HG02571 (cell line): ENCODE measurements around the gene SNX33.
"Not testable (repeated sequence)": the region's sequence is repeated elsewhere in the genome, so short reads cannot be mapped to it uniquely, and the experiment has no call there.

Experiments used
- ATAC-seq: cut with Tn5 transposase; IDR thresholded peaks from one replicate; pipeline ENCODE4 v1.9.1; 2021; ENCODE audit warnings: mild to moderate bottlenecking, moderate library complexity; ENCODE audit not compliant: unreplicated experiment

The SNX33 gene

DNA sequence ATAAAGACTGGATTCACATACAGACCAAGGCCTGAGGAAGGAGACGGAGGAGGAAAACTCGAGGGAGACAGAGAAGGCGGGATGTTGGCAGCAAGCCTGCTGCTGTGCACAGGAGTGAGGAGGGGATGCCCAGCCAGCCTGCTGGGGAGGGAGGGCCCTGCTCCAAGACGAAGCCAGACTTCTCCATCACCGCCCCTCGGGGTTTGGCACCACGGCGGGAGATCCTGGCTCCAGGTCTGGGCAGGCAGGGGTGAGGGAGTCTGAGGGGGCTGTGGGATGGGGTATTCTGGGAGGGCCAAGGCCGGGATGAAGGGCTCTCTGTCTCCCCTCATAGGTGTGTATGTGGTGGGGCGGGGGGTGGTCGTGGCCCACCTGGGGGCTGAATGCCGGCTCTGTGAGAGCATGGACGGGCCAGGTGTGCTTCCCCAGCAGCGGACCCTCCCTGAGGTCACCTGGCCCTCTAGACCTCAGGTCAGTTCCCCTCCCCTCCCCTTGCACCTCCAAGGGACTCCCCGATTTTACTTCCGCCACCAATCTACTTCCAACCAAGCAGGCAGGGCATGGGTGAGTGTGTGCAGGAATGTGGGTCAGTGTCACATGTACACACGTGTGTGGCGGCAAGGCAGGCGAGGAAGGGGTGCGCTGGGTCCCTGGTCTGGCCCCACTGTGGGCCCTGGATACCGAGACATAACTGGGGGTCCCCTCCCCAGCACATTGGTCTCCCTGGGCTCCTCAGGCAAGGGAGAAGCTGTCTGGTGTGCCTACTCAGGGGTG, 50.4 kb downstream of the SNX33 start:
- not testable (repeated sequence) for ATAC-seq

DNA sequence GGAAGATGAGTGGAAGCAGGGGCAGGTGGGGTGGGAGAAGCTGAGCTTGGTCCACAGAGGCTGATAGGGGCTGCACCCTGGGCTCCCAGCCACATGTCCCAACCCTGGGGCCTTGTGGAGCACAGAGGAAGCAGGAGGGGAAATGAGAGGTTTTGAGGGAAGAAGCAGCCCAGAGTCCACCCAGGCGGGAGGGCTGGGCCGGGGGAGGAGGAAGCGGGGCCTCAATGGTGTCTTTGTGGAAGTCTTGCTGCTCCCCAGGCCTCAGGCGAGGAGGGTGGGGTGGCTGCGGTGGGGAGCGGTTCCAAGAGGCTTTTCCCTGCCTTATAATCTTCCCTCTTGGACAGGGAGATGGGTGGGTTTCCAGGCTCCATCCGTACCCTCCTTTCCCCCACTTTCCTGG, 51.8 kb downstream of the SNX33 start:
- not testable (repeated sequence) for ATAC-seq

DNA sequence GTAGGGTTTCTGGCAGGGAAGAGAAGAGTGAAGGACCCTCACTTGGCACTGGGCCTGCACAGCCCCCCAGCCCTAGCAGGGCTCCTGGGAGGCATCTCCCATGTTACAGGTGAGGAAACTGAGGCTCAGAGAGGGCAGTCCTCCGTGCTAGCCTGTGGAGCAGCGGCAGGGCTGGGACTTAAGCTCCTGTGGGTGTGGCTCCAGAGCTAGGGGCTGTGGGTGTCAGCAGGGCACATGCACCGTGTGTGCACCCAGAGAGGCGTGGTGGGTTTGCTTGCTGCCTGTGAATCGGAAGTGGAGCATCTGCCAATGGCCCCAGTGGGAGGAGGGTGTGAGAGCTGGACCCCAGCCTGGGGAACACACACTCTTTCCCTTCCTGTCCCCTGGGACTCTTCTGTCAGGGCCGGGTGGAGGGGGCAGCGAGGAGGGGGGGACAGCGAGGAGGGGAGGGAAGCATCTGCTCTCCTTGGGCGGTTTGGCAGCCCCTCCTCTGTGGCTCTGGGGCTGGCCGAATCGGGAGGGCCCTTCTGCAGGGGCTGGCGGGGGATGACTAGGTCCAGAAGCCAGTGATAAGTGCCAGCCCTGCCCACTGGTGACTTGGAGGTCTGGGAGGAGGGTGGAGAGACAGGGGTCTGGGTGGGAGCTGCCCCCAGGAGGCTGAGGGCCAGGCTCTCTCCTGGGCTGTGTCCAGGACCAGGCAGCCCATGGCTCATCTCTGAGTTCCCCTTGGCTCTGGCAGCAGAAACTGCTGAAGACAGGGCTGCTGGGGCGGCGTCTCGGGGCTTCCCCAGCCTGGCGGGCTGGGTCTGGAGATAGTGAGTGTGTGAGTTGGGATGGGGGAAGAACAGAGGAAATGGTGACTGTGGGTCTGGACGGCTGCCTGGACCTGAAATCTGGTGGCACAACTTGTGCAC, 52.5 kb downstream of the SNX33 start:
- peak; percentile 41 for ATAC-seq

DNA sequence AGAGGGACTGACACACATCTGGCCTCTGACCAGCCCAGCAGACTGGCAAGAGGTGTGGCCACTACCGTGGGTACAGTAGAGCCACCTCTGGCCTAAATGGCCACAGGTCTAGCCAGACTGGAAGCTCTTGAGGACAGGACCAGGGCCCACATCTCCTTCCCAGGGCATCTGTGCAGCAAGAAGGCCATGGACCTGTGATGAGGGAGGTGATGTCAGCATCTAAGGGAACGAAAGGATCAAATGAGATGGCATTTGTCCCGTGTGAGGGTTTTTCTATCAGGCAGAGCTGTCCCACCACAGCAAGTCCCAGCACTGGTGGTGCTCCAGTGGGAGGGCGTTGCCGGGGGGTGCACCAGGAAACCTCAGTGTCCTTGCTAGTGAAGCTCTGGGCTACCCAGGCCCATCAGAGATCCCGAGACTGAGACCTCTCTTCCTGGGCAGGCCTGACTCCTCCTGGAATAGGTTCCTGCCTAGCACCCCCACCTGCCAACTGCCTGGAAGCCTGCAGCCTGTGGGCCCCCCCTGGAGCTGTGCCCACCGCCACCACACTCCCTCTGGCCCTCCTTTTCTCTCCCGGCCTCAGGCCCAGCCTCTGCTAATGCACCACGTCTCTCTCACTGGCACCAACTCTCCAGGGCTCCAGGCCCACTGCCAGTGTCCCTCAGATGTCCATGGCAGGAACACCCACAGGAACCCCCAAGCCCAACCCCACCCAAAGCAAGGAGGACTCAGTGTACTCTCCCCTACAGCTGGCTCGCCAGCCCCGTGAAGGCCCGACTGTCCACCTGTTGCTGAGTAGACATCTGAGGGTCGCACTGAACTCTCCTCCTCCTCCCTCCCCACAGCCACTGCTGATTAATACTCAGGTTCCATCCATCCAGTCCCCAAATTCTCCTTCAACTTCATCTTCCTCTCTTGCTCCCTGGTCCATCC, 53.6 kb downstream of the SNX33 start:
- not testable (repeated sequence) for ATAC-seq

DNA sequence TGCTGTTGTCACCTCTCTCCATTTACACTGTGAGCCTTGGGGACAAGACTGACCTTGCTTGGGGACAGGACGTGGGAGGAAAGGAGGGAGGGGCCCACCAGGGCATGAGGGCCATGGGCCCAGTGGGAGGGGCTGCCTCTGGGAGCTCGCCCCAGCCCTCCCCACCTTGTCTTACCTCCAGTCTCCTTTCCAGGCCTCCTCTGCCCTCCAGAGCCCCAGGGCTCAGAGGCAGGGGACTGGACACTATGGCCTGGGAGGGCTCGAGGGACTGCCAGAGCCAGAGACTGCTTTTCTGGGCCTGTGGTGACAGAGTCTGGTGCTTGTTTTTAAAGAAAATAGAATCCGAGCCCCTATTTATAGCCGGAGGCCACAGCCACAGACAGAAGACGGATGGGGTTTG, 54.7 kb downstream of the SNX33 start:
- no peak for ATAC-seq

DNA sequence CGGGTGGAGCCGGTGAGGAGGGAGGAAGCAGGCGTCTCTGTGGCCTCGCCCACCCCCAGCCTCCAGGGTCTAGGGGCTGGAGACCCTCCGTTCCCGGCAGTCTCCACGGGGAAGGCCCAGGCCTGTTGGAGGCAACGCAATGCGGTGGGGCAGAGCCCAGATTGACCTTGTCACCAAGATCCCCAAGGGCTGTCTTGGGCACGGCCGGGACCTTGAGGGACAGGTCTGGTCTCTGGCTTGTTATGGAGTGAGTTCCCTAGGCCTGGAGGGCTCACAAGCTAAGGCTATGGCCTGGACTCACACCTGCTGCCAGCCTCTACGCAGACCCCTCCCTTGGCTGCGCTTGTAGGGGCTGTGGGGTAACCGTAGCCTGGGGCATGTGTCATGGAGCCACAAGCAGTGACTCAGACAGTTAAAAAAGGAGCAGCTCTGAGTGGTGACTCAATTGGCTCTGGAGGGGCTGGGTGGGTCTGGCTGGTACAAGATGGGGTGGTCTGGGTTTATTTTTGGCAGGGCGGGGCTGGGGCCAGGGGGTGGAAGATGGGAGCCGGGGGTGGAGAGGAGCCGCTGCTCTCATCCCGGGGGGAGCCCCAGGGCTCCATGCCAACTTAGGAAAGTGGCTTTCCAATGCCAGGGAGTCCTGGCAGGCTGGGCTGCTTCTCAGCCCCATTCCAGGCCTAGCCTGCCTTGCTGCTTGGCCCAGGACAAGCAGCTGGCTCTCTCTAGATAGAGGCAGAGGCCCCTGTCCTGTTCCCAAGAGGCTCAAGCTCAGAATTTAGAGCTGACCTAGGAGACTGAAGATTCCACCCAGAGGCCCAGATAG, 55.9 kb downstream of the SNX33 start:
- ATAC-seq, result not testable (repeated sequence)

DNA sequence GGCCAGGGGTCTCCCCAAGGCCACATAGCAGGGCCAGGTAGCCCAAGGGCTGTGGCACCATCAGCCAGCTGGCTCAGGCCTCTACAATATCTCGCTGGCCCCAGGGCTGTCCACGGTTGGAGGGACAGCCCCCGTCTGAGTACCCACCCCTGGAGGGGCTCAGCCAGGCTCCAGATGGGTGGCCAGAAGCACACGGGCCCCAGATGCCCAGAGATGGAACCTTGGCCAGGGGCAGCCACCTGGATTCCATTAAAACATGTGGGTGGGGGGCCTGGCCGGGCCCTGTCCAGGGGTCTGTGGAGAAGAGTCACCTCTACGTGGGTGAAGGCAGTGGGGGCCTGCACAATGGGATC, 56.5 kb downstream of the SNX33 start:
- no peak for ATAC-seq

DNA sequence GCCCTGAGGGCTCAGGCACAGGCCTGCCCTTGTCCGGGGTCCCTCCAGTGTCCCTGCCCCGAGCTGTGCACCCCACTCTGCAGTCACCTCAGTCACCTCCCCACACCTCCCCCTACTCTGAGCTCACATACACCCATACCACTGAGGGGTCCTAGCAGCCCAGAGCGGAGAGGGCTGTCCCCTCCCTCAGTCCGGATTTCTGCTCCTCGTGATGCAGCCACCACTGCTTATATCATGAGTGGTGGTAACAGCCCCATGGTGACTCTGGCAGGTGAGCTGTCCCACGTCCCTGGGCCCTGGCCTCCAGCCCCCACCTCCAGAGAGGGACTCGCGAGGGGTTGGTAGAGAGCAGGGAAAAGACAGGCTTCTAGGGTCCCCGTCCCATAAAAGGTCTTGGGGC, 56.9 kb downstream of the SNX33 start:
- no peak for ATAC-seq

DNA sequence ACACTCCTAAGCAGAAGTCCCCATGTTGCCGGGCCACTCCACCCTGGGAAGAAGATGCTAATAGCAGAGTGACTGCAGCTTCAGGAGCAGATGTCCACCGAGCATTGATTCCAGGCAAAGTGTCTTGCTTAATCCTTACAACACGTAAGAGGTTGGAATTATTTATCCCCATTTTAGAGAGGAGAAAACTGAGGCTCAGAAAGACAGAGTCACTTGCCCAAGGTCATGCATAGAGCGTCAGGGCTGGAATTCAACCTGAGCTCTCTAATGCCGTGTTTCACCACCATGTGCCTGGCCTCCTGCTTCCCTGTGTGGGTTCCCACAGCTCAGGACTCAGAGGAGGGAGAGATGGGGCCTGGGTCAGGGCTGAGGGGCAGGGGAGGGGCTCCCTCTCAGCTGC, 57.7 kb downstream of the SNX33 start:
- ATAC-seq, result not testable (repeated sequence)

DNA sequence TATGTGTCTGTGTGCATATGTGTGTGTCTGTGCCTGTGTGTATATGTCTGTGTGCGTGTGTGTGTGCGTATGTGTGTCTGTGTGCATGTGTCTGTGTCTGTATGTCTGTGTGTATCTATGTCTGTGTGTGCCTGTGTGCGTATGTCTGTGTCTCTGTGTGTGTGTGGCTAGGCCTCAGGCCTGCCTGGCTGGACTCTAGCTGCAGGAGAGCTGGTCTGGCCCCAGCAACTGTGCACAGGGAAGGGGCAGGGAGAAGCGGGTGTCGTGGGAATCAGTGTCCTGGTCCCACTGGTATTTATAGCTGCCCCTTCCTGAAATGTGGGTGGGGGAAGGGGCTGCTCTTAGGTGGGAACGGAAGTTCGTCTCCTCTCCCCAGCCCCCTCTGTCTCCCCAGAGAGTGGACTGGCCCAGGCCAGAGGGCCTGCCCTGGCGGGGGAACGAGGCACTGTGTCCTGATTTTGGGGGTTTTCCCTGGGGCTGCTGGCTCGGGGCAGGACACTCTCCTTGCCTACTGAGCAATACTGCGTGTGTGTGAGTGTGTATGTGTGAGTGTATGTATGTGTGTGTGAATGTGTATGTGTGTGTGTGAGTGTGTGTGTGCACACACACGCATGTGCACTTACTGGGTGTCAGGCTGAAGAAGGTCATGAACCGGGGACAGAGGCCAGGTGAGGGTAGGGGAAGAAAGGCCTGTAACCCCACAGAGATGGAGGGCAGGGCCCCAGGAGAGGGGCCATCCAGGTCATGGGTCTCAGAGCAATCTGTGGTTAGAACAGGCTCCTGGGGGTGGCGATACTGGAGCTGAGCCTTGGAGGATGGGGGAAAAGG, 58.4 kb downstream of the SNX33 start:
- ATAC-seq, result no peak

DNA sequence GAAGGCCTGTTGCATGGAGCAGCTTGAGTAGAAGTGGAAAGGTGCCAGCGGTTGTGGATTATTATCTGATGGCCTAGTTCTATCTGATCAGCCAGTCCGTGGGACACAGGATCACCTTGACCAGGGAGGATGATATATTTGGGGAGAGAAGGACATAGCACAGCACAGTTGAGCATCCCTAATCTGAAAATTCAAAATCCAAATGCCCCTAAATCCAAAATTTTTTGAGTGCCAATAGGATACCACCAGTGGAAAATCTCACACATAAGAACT, 58.9 kb downstream of the SNX33 start:
- ATAC-seq, result no peak

DNA sequence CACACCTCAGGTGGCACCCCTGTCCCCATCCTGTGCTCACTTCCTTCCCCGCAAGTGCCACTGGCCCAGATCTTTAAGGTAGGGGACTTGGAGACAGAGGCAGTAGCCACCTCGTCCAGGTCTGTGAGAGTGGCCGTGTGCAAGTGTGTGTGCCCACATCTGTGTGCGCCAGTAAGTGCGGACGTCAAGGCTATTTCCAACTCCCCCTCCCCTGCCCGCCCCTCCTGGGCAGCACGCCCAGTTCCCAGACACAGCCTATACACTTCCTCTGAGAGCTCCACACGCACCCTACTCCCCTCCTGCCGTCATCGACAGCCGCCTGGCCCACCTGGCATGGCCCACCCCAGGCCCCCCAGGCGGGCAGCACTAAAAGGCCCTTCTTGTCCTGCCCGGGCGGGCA, 61.7 kb downstream of the SNX33 start:
- not testable (repeated sequence) for ATAC-seq

DNA sequence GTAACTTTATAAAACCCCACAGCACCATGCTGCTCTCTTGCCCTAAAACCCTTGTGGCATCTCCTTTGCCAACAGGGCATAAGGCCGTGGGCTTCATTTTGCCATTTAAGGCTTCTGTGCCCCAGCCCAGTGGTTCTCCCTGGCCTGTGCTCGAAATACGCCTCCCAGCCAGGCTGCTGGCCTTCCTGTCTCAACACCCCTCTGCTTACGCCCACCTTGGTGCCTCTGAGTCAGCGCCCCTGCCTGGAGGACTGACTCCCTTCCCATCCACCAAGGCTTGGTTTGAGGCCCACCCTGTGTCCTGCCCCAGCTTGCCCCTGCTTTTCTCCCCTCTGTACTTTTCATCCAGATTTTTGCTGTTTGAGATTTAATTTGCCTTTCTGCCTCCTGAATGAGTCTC, 63.2 kb downstream of the SNX33 start:
- ATAC-seq, result not testable (repeated sequence)

DNA sequence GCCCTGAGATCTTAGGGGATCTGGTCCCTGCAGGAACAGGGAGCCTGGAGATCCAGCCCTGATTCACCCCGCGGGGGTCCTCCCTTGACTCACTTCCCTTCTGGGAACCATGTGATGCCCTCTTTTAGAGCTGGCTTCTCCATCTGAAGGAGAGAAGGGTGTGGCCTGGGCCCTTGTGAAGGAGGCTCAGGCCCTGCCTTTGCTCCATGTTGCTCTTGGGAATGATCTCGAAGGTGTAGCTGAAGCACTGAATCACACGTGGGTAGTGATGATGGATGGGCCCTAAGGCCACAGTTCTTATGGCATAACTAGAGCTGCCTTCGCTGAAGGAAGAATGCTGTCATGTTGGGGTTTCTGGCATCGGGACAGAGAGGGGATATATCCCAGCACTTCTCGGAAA, 63.8 kb downstream of the SNX33 start:
- ATAC-seq, result not testable (repeated sequence)
